ENCODE data around the gene DLX4.

- TF ChIP-seq POLR2A (IDR thresholded peaks at IDR 0.05; ENCODE audit: low read length): no peak
- TF ChIP-seq GATA1 (IDR thresholded peaks at IDR 0.05; ENCODE audit: low read depth, low read length): no peak
These were observed 4.3 kb downstream of the DLX4 start for GRCh38 chr17:49973271-49973615.
